Activated CD4-positive, alpha-beta T cell treated with anti-CD3 and anti-CD28 coated beads, Interleukin-2, amount 10 ng/mL, durations not matched to agents 24 days and 14 days (primary cell): ENCODE data around the gene OR5D16. TPM values are rescaled to one million over a fixed set of nuclear protein-coding genes. Genes with fewer than 3 reads are reported as not detected.
"Not testable (repeated sequence)": the region's sequence is repeated elsewhere in the genome, so short reads cannot be mapped to it uniquely, and the experiment has no call there.

Experiments
- DNase-seq: peaks from one replicate; pipeline ENCODE4 v3.0.0; 2022
- H3K27ac Mint-ChIP-seq: one replicate; pipeline ENCODE4 v1.8.0; 2022; ENCODE audit warnings: mild to moderate bottlenecking, mixed read lengths
- H3K27me3 Mint-ChIP-seq: one replicate; pipeline ENCODE4 v1.8.0; 2022; ENCODE audit warnings: mixed read lengths
- H3K36me3 Mint-ChIP-seq: one replicate; pipeline ENCODE4 v1.8.0; 2022; ENCODE audit warnings: low read depth, mild to moderate bottlenecking, mixed read lengths
- H3K4me1 Mint-ChIP-seq: one replicate; pipeline ENCODE4 v1.8.0; 2021; ENCODE audit warnings: mixed read lengths
- H3K4me3 Mint-ChIP-seq: one replicate; pipeline ENCODE4 v1.8.0; 2022; ENCODE audit warnings: mild to moderate bottlenecking, moderate library complexity, mixed read lengths
- H3K9me3 Mint-ChIP-seq: one replicate; pipeline ENCODE4 v1.8.0; 2021; ENCODE audit warnings: mixed read lengths
- intact Hi-C: fragments of 100-400 bp; cut with micrococcal nuclease; formaldehyde crosslinking; loops from one replicate; pipeline ENCODE4 v1.15.1; 2023
- total RNA-seq: library from RNA; stranded (reverse); gene quantifications from 2 replicates; pipeline ENCODE4 v1.2.3, GENCODE V29; 2022

The OR5D16 gene
- total RNA-seq, result not detected in 2 replicates

DNA sequence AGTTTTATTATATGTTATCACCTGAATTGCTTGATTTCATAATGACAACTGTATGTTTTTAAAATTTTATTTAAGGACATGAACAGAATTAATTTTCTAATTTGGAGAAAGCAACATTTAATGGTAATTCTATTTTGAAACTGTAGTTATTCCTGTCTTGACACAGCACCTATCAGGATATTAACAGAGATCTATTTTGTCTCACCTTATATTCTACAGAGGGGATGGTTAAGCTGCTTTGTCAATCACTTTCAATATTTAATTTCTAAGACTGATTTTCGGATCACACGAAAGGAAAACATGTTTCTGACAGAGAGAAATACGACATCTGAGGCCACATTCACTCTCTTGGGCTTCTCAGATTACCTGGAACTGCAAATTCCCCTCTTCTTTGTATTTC lies at the start of gene OR5D16:
Gene OR5D16 (plus strand): TSS at position 301 of the 400 bp plus-strand sequence. CDS start 0 bp downstream, at position 301.
- Mint-ChIP-seq H3K36me3 (no peaks in the 10 kb centered on the region), H3K27ac (no peak within 1 kb of the TSS), H3K4me1 (no peaks in the 10 kb centered on the region), H3K27me3 (no peaks in the 10 kb centered on the region), H3K9me3 (peaks cover 9% of the 10 kb centered on the region), H3K4me3 (no peak within 1 kb of the TSS)
- intact Hi-C loops, result no loop called here
- DNase-seq, result no peak

GRCh38 chr11:55791606-55792005 lies 46.9 kb upstream of the OR5D16 start:
- no peak for DNase-seq
- Mint-ChIP-seq H3K27me3 (no peaks in the 10 kb centered on the region), H3K4me3 (no peak overlapping the region), H3K9me3 (peaks cover 10% of the 10 kb centered on the region), H3K27ac (no peak overlapping the region), H3K4me1 (no peaks in the 10 kb centered on the region), H3K36me3 (no peaks in the 10 kb centered on the region)
- intact Hi-C loops, result no loop called here

DNA sequence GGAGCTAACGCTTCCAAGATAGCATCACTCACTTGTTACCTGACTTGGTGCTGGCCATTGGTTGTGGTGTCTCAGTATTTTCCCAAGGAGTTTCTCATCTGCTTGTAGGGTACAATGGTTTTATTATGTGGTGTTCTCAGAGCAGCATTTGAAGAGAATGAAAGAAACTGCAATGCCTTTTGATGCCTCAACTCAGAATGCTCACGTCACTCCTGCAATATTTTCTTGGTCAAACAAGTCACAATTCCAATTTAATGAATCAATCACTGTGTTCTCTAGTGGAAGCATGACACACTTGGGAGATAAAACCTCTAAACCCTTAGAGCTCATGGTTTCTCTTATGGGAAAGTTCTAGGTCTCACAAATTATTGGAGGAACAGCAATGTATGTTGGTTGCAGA lies 45.2 kb upstream of the OR5D16 start:
- no peaks in the 10 kb centered on the region for H3K27me3 Mint-ChIP-seq
- no peaks in the 10 kb centered on the region for H3K36me3 Mint-ChIP-seq
- no peak for DNase-seq
- no peak overlapping the region for H3K27ac Mint-ChIP-seq
- peaks cover 10% of the 10 kb centered on the region for H3K9me3 Mint-ChIP-seq
- no peak overlapping the region for H3K4me3 Mint-ChIP-seq
- intact Hi-C loops, result no loop called here
- H3K4me1 Mint-ChIP-seq, result no peaks in the 10 kb centered on the region

- H3K4me3 Mint-ChIP-seq, result no peak within 1 kb of the TSS
- intact Hi-C loops, result no loop called here
- no peaks in the 10 kb centered on the region for H3K36me3 Mint-ChIP-seq
- H3K27ac Mint-ChIP-seq, result no peak within 1 kb of the TSS
- no peaks in the 10 kb centered on the region for H3K27me3 Mint-ChIP-seq
- H3K9me3 Mint-ChIP-seq, result peaks cover 13% of the 10 kb centered on the region
- H3K4me1 Mint-ChIP-seq, result no peaks in the 10 kb centered on the region
- no peak for DNase-seq
Measured at GRCh38 chr11:55795256-55795655, 43.3 kb upstream of the OR5D16 start, which contains the start of gene OR5D14. TSS of gene OR5D14 (plus strand) at chr11:55795556. CDS start at chr11:55795556, 0 bp downstream.

- Mint-ChIP-seq H3K27me3 (no peaks in the 10 kb centered on the region), H3K4me1 (no peaks in the 10 kb centered on the region), H3K36me3 (no peaks in the 10 kb centered on the region), H3K9me3 (peaks cover 28% of the 10 kb centered on the region), H3K27ac (no peak overlapping the region), H3K4me3 (no peak overlapping the region)
- DNase-seq, result no peak
- intact Hi-C loops, result no loop called here
Measured at GRCh38 chr11:55806248-55806647, 32.3 kb upstream of the OR5D16 start.

GRCh38 chr11:55811067-55811466 lies 27.5 kb upstream of the OR5D16 start, which contains the start of gene OR5L1:
TSS of gene OR5L1 (plus strand) at chr11:55811367. CDS start at chr11:55811467, 100 bp downstream.
- Mint-ChIP-seq H3K9me3 (peaks cover 16% of the 10 kb centered on the region), H3K27ac (no peak within 1 kb of the TSS), H3K4me3 (no peak within 1 kb of the TSS), H3K27me3 (no peaks in the 10 kb centered on the region), H3K36me3 (no peaks in the 10 kb centered on the region), H3K4me1 (no peaks in the 10 kb centered on the region)
- intact Hi-C loops, result no loop called here
- no peak for DNase-seq

DNA sequence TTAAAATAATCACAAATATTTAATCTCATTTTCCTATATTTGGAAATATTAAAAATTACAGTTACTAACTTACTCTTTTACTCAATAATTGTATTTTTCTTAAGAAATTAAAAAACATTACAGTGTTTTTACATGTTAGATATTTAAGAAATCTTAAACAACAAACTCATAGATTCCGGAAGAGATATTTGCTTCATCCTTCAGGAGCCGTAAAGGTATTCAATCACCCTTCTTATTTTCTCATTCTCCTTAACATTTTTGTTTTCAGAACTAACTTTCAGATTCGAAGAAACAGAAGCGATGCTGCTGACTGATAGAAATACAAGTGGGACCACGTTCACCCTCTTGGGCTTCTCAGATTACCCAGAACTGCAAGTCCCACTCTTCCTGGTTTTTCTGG lies 19.2 kb upstream of the OR5D16 start, which contains the start of gene OR5D18:
Gene OR5D18 (plus strand): TSS at position 301 of the 400 bp plus-strand sequence. CDS start 0 bp downstream, at position 301.
- Mint-ChIP-seq H3K27me3 (no peaks in the 10 kb centered on the region), H3K4me1 (no peaks in the 10 kb centered on the region), H3K9me3 (peaks cover 11% of the 10 kb centered on the region), H3K27ac (no peak within 1 kb of the TSS), H3K36me3 (no peaks in the 10 kb centered on the region), H3K4me3 (no peak within 1 kb of the TSS)
- intact Hi-C loops, result no loop called here
- DNase-seq, result no peak

- H3K36me3 Mint-ChIP-seq, result no peaks in the 10 kb centered on the region
Measured at GRCh38 chr11:55826919-55827318, 11.6 kb upstream of the OR5D16 start, which contains the start of gene OR5L2. TSS of gene OR5L2 (plus strand) at chr11:55827219. CDS start at chr11:55827219, 0 bp downstream.

GRCh38 chr11:55847453-55847852 lies 8.9 kb downstream of the OR5D16 start:
- H3K27me3 Mint-ChIP-seq, result no peaks in the 10 kb centered on the region
- H3K9me3 Mint-ChIP-seq, result peaks cover 4% of the 10 kb centered on the region
- no peaks in the 10 kb centered on the region for H3K4me1 Mint-ChIP-seq
- intact Hi-C loops, result no loop called here
- no peaks in the 10 kb centered on the region for H3K36me3 Mint-ChIP-seq
- no peak for DNase-seq
- no peak overlapping the region for H3K27ac Mint-ChIP-seq
- H3K4me3 Mint-ChIP-seq, result no peak overlapping the region

More at GRCh38 chr11:55826919-55827318, 11.6 kb upstream of the OR5D16 start, which contains the start of gene OR5L2:
- Mint-ChIP-seq H3K27me3 (no peaks in the 10 kb centered on the region), H3K9me3 (peaks cover 4% of the 10 kb centered on the region), H3K27ac (no peak within 1 kb of the TSS), H3K4me3 (no peak within 1 kb of the TSS), H3K4me1 (no peaks in the 10 kb centered on the region)
- intact Hi-C loops, result no loop called here
- no peak for DNase-seq

DNA sequence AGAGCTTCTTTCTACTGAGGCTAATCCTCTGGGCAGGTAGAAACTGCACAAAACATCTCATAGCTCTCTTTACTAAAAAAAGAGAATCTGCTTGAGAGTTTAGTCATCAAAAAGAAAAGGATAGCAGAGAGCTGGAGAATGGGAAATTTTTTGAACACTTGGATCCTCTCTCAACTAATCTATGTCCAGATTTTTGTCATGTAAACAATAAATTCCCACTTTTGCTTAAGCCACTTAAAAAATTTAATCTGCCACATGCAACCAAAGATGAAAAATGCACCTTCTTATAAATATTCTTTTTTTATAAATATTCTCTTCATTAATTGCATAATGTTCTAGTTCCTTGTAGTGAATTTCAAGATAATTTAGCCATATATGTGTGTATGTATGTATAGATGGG lies 10.5 kb downstream of the OR5D16 start:
- H3K4me3 Mint-ChIP-seq, result no peak overlapping the region
- H3K27me3 Mint-ChIP-seq, result no peaks in the 10 kb centered on the region
- no peaks in the 10 kb centered on the region for H3K4me1 Mint-ChIP-seq
- intact Hi-C loops, result no loop called here
- peaks cover 4% of the 10 kb centered on the region for H3K9me3 Mint-ChIP-seq
- DNase-seq, result no peak
- H3K27ac Mint-ChIP-seq, result no peak overlapping the region
- H3K36me3 Mint-ChIP-seq, result no peaks in the 10 kb centered on the region

DNA sequence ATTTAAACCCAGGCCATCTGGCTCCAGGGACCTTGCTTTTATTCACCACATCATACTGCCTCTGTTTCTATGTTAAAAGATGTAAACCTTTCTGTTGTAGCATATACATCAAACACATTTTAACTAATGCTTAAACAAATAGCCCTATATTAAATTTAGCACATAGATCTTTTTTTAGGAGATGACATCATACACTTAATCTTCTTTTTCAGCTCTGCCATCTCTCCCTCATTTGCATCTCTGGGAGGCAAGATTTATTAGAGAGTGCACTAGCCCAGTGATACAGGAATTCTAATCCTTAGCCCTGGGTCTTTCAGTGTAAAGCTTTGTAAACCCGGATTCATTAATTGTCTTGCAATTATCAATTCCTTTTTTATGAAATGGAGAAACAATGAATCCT lies 13.6 kb downstream of the OR5D16 start:
- Mint-ChIP-seq H3K4me1 (no peaks in the 10 kb centered on the region), H3K27me3 (no peaks in the 10 kb centered on the region), H3K4me3 (no peak overlapping the region), H3K36me3 (no peaks in the 10 kb centered on the region), H3K27ac (no peak overlapping the region), H3K9me3 (peaks cover 7% of the 10 kb centered on the region)
- intact Hi-C loops, result no loop called here
- no peak for DNase-seq

- H3K4me3 Mint-ChIP-seq, result no peak overlapping the region
- intact Hi-C loops, result no loop called here
- peaks cover 7% of the 10 kb centered on the region for H3K9me3 Mint-ChIP-seq
Measured at GRCh38 chr11:55854704-55855103, 16.2 kb downstream of the OR5D16 start.

DNA sequence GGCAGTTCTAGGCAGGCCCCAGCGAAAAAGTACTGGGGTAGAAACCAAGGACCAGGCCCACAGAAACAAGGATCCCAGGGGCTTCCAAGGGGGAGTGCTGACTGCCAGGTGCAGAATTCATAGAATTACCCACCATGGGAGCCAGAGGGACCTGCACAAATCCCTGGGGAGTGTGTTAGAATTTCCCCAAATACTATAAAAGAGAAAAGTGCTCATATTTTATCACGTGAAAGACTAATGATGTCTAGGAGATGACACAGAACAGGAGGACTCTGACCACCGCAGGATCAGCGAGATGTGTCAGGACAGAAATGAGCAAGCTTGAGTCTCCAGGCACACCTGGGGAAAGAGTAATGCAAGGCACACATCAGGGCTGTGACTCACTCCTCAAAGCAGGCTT lies 28.8 kb downstream of the OR5D16 start:
- DNase-seq, H3K36me3 Mint-ChIP-seq, H3K27me3 Mint-ChIP-seq, H3K9me3 Mint-ChIP-seq, intact Hi-C loops, H3K4me1 Mint-ChIP-seq, H3K4me3 Mint-ChIP-seq, H3K27ac Mint-ChIP-seq: not testable (repeated sequence)

More at GRCh38 chr11:55854704-55855103, 16.2 kb downstream of the OR5D16 start:
- no peak overlapping the region for H3K27ac Mint-ChIP-seq
- no peak for DNase-seq
- no peaks in the 10 kb centered on the region for H3K27me3 Mint-ChIP-seq
- H3K36me3 Mint-ChIP-seq, result no peaks in the 10 kb centered on the region
- H3K4me1 Mint-ChIP-seq, result no peaks in the 10 kb centered on the region

DNA sequence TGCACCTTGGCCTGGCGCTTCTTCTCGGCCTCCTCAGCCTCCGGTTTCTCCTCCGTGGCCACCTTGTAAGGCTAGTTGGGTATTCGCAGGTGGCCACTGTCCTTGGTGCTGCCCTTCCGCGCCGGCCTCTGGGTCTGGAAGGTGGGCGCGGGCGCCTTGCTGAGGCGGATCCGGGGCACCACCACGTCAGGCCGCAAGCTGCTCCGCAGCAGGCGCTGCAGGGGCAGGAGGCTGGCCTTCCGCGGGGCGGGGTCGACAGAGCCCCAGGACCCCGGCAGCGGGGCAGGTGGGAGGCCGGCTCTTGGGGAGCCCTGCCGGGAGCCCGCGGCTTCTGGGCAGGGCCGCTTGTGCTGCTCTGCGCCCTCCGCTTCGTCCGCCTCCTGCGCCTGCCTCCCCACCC lies 34.2 kb downstream of the OR5D16 start:
- H3K27ac Mint-ChIP-seq, H3K36me3 Mint-ChIP-seq, intact Hi-C loops, H3K9me3 Mint-ChIP-seq, H3K27me3 Mint-ChIP-seq, H3K4me3 Mint-ChIP-seq, H3K4me1 Mint-ChIP-seq, DNase-seq: not testable (repeated sequence)

- intact Hi-C loops, H3K36me3 Mint-ChIP-seq, H3K9me3 Mint-ChIP-seq, H3K4me3 Mint-ChIP-seq, H3K4me1 Mint-ChIP-seq, DNase-seq, H3K27ac Mint-ChIP-seq, H3K27me3 Mint-ChIP-seq: not testable (repeated sequence)
Measured at GRCh38 chr11:55873146-55873545, 34.6 kb downstream of the OR5D16 start.
